ENCODE data around the gene SPATC1L.

DNA sequence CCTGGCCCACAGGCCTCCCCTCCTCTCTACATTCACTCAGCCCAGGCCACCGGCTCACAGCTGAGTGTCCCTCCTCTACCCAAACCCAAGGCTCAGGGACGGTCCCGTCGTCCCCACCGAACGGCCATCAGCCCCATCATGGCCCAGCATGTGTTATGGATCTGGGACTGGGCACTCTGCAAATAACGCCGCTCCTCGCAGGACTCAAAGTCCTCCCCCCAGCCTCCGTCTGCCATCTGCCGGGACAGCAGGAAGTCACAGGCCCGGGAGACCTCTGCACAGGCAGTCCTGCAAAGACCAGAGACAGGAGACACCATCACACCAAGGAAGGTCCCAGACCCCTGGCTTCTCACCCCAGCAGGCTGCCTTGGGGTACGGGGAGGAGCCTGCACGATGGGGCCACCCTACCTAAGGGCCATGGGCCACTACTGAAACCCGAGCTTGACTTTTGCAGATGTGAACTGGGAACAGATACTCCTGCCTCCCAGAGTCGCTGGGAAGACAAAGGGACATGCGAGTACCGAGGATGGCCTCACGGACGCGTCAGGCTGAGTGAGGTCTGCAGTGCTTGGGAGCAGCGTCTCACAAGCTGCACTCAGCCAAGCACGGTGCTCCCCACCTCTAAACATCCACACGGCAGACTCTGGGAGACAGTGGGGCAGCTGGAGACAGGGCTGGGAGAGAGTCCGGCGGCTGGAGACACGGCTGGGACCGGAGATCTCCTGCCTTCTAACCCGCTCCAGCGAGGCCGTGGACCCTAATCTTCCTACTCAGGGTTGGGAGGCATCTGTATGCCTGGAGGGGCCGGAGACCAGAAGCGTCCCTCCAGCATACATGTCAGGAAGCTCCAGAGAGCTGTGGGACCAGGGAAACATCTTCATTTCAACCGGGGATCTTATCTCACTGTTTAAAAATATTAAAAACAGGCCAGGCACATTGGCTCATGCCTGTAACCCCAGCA, 10.4 kb upstream of the SPATC1L start:
- TF ChIP-seq, protein P1, sequence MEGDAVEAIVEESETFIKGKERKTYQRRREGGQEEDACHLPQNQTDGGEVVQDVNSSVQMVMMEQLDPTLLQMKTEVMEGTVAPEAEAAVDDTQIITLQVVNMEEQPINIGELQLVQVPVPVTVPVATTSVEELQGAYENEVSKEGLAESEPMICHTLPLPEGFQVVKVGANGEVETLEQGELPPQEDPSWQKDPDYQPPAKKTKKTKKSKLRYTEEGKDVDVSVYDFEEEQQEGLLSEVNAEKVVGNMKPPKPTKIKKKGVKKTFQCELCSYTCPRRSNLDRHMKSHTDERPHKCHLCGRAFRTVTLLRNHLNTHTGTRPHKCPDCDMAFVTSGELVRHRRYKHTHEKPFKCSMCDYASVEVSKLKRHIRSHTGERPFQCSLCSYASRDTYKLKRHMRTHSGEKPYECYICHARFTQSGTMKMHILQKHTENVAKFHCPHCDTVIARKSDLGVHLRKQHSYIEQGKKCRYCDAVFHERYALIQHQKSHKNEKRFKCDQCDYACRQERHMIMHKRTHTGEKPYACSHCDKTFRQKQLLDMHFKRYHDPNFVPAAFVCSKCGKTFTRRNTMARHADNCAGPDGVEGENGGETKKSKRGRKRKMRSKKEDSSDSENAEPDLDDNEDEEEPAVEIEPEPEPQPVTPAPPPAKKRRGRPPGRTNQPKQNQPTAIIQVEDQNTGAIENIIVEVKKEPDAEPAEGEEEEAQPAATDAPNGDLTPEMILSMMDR (IDR thresholded peaks at IDR 0.05), result no peak
- TF ChIP-seq POLR2A (IDR thresholded peaks at IDR 0.05), result no peak
